Fibroblast of the aortic adventitia (primary cell): ENCODE results near the gene ADNP2. TPM values are rescaled to one million over a fixed set of nuclear protein-coding genes. Genes with fewer than 3 reads are reported as not detected.

Experiments
- DNase-seq: peaks from one replicate; pipeline ENCODE4 v3.0.0-alpha.2; 2010; ENCODE audit warnings: low read depth
- H3K4me3 ChIP-seq: 2 replicates; pipeline ENCODE4 v1.5.1; 2011; ENCODE audit warnings: low read depth, mild to moderate bottlenecking, control low read depth, low read length, moderate library complexity
- CTCF ChIP-seq: IDR thresholded peaks from 2 replicates; pipeline ENCODE4 v1.5.1; 2011; ENCODE audit warnings: mild to moderate bottlenecking, low read length, control low read depth, inconsistent platforms; ENCODE audit not compliant: insufficient read depth
- total RNA-seq: library from RNA; depleted of rRNA; stranded (reverse); fragments of >200 nt; gene quantifications from 2 replicates; pipeline ENCODE4 v1.2.3, GENCODE V29; 2012; ENCODE audit warnings: low replicate concordance

The ADNP2 gene
- total RNA-seq, 1 donor = 23.9 TPM

- no peak for DNase-seq
- H3K4me3 ChIP-seq = no peak overlapping the region
Measured at GRCh38 chr18:80130555-80130954, 21.5 kb downstream of the ADNP2 start.

DNA sequence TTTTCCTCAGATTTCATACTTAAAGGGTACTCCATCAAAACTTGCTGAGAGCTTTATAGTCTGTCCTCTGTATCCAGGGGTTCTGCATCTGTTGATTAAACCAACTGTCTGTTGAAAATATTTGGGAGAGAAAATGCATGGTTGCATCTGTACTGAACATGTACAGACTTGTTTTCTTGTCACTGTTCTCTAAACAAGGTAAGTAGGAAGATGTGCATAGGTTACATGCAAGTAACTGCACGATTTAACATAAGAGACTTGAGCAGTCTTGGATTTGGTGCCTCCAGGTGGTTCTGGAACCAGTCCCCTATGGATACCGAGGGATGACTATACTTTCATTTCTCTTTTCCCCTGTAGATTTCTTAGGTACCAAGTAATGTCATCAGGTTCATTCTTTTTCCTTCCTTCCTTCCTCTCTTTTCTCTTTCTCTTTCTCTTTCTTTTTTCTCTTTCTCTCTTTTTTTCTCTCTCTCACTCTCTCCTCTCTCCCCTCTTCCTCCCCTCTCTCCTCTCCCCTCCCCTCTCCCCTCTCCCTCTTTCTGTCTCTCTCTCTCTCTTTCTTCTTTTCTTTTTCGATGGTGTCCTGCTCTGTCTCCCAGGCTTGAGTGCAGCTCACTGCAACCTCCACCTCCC, 23.2 kb downstream of the ADNP2 start:
- no peak overlapping the region for H3K4me3 ChIP-seq
- no peak for DNase-seq
- no peak for TF ChIP-seq CTCF

More at GRCh38 chr18:80130555-80130954, 21.5 kb downstream of the ADNP2 start:
- no peak for TF ChIP-seq CTCF

GRCh38 chr18:80133124-80133523, 24.1 kb downstream of the ADNP2 start:
- TF ChIP-seq CTCF = no peak
- DNase-seq = no peak
- no peak overlapping the region for H3K4me3 ChIP-seq

GRCh38 chr18:80135136-80135535, 26.1 kb downstream of the ADNP2 start:
- no peak overlapping the region for H3K4me3 ChIP-seq
- no peak for TF ChIP-seq CTCF
- no peak for DNase-seq

DNA sequence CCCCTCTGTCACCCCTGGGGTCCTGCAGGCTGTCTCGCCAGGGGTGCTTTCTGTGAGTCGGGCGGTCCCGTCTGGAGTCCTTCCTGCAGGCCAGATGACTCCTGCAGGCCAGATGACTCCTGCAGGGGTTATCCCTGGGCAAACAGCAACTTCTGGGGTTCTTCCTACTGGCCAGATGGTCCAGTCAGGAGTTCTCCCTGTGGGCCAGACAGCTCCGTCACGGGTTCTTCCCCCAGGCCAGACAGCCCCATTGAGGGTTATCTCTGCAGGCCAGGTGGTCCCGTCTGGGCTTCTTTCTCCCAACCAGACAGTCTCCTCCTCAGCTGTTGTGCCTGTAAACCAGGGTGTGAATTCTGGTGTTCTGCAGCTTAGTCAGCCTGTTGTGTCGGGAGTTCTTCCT, 27.6 kb downstream of the ADNP2 start:
- no peak for DNase-seq
- TF ChIP-seq CTCF = no peak
- H3K4me3 ChIP-seq = no peak overlapping the region

DNA sequence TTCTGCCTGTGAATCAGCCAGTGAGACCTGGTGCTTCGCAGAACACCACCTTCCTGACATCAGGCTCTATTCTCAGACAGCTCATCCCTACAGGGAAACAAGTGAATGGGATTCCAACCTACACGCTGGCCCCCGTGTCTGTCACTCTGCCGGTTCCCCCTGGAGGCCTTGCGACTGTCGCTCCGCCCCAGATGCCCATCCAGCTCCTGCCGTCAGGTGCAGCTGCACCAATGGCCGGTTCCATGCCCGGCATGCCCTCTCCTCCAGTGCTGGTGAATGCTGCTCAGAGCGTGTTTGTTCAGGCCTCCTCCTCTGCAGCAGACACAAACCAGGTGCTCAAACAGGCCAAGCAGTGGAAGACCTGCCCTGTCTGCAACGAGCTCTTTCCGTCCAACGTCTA, 28.1 kb downstream of the ADNP2 start:
- H3K4me3 ChIP-seq = no peak overlapping the region
- no peak for DNase-seq
- TF ChIP-seq CTCF = no peak

- no peak for TF ChIP-seq CTCF
- no peak for DNase-seq
- H3K4me3 ChIP-seq = no peak overlapping the region
Measured at GRCh38 chr18:80137976-80138375, 28.9 kb downstream of the ADNP2 start.
